GM18505 (cell line): ENCODE data around the gene PPP2R1A.

Experiments used
- ATAC-seq: cut with Tn5 transposase; IDR thresholded peaks from one replicate; pipeline ENCODE4 v1.9.1; 2021; ENCODE audit not compliant: unreplicated experiment
- POLR2A ChIP-seq: IDR thresholded peaks from 4 replicates; pipeline ENCODE4 v1.6.1; 2011; ENCODE audit warnings: borderline replicate concordance; ENCODE audit not compliant: insufficient read depth, insufficient read length; ENCODE audit errors: extremely low read depth

PPP2R1A gene

DNA sequence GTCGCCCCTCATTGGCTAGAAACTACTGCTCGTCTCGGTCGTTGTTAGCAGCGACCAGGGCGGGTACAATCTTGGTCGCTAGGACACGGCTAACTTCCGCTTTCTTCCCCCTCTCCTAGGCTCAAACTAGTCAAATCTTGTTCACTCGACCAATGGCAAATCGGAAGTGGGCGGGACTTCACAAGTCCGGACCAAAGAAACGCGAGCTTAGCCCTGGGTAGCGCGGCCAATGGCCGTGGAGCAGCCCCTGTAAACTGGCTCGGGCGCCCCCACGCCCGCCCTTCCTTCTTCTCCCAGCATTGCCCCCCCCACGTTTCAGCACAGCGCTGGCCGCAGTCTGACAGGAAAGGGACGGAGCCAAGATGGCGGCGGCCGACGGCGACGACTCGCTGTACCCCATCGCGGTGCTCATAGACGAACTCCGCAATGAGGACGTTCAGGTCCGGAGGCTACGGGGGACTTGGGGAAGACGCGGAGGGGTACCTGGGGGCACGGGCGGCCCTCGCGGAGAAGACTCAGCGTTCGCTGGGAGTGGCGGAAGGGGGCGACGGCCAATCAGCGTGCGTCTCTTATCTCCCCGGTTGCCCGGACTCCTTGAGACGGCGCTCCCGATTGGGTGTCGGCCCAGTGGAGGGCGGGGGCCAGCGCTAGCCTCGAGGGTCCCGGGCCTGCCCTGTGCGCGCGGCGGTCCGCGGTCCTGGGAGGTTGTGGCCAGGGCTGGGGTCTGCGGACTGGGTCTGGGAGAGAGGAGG is at the start of gene PPP2R1A:
Gene PPP2R1A, plus strand, starts transcription at position 318 of the 752 bp plus-strand sequence. Its CDS starts 45 bp downstream, at position 363.
- peak; percentile 86 for ATAC-seq
- peak; percentile 66 for TF ChIP-seq POLR2A

DNA sequence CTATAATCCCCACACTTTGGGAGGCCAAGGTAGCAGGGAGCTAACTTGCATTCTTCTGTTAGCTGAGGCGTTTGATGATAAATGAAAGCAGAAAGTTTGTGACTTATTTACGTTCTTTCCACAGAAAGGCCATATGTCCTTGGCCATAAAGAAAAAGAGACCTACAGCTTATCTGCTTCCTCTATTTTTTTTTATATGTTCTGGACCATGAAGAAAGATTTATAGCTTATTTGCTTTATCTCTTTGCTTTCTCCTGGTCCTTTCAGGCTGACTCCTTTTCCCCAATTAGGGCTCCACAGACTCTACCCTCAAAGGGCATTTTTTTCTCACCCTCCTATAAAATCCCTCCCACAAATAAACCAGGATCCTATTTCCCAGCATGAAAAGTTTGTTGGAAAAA is 48.6 kb upstream of the PPP2R1A start:
- ATAC-seq, result no peak
- TF ChIP-seq POLR2A, result no peak

DNA sequence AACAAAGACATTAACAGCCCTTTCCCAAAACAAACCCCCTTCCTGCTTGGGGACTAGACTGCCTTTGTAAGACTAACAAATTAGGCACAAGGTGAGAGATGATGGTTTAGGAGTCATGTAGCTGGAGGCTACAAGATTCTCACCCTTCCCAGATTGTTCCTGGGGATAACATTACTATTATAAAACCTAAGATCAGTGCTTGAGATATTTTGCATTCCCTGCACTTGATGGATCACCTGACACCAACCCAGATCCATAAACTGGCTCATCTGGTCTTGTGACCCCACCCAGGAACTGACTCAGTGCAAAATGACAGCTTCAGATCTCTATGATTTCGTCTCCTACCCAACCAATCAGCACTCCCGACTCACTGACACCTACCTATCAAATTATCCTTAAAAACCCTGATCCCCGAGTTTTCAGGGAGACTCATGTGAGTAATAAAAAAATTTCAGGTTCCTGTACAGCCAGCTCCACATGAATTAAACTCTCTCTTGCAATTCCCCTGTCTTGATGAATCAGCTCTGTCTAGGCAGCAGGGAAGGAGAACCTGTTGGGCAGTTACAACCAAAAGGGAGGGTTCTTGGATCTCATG is 47.8 kb upstream of the PPP2R1A start:
- ATAC-seq, result no peak
- no peak for TF ChIP-seq POLR2A

DNA sequence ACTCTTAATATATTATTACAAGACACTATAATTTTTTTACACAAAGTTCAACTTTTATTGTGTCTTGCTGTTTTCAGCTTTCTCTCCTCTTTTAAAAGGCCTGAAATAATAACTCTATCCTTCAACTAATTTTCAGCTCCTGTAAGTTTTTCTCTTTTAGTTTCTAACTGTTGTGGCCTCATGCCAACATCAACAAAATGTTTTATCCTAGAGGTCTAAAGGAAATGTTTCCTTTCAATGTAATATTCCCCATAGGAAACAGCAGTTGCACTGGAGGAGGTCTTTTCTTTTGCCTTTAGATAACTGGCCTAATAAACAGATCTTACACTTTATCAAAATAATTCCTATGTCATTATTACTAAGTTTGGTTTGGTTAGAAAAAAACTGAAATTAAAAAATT is 41.6 kb upstream of the PPP2R1A start:
- ATAC-seq, result no peak

DNA sequence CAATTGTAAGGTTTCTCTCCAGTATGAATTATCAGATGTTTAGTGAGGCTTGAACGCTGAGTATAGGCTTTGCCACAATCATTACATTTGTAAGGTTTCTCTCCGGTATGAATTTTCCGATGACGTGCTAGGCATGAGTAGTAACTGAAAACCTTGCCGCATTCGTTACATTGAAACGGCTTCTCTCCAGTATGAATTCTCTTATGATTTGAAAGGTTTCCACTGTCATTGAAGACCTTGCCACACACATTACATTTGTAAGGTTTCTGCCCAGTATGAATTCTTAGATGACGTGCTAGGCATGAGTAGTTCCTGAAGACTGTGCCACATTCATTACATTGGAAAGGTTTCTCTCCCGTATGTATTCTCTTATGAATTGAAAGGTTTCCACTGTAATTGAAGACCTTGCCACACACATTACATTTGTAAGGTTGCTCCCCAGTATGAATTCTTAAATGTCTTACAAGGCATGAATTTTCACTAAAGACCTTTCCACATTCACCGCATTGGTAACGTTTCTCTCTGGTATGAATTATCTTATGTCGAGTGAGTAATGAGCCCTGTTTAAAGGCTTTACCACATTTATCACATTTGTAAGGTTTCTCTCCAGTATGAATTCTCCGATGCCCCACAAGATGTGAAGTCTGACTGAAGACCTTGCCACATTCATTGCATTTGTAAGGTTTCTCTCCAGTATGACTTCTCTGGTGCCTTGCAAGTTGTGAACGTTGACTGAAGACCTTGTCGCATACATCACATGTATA is 34.1 kb upstream of the PPP2R1A start:
- no peak for TF ChIP-seq POLR2A
- ATAC-seq, result no peak

More for the DNA sequence above, 41.6 kb upstream of the PPP2R1A start:
- no peak for TF ChIP-seq POLR2A

DNA sequence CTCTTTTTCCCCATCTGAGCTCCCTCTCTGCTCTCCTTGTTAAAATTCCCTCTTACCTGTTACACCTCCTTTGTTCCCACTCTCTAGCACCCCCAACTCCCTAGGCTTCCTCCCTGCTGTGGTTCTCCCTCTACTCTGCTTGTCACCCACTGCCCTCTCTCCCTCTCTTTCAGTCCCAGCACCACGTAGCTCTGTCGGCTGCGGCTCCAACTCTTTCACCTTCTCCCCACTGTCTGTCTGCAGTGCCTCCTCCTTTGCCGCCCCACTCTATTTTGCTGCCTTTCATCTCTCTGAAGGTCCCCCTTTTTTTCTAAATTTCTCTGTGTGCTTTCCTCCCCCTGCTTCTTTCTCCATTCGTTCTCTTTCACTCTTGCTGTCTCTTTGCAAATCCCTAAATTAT is 19.5 kb upstream of the PPP2R1A start:
- TF ChIP-seq POLR2A, result no peak
- no peak for ATAC-seq

DNA sequence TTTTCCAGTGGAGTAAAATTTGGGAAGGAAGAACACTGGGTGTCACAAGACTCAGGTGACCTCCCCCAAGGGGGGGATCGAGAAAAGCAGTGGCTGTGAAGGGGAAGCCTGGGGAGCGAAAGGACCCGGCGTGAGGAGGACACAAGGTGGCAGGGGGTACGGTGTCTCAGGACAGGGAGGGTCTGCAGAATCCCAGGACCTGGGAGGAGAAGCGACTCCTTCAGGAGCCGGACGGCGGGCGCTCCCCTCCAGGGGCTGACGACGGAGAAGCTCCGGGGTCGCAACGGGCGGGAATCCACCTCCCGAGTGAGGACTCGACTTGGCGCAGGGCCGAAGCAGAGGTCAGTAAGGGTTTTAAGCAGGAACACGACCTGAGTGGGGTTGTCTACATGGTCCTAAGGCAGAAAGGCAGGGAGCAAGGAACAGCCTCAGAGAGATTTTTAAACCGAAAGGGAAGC is 19.0 kb upstream of the PPP2R1A start:
- TF ChIP-seq POLR2A, result no peak
- ATAC-seq, result peak; percentile 30

DNA sequence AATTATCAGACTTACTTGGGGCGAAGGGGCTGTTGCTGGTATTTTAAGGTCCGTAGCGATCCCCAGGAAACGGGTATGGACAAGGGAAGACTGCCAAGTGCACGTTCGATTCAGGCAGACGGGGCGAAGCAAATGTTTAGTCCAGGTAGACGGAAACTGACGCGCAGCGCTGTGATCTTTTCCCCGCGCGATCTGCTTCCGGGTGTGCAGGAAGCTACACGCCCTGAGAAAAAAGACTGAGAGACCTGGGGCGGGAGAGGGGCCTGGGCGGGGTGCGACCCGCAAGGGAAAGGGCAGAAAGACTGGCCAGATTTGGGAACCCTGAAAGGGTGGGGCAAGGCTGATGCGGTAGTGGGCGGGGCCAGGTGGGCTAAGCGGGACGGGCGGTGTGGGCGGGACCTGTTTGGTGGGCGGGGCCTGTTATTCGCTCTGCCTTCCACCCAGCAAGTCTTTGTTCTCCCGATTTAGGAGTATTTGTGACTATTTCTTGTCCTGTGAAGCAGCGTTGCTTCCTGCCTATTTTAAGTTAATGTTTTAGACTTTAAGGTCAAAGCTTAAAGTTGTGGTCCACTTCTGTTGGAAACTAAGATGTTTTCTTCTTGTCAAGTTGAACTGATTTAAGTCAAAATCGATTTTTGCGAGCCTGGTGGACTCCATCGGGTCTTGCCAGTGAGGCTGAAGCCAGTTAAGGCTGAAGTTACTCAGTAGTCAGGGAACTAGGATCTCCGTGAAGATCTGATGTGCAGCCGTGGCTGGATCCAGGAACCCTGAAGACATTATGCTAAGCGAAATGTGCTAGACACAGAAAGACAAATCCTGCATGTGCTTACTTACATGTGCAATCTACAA is 18.3 kb upstream of the PPP2R1A start, which contains the start of gene ZNF836:
Gene ZNF836, minus strand, starts transcription at position 301 of the 849 bp plus-strand sequence. CDS start 3,549 bp downstream, outside the sequence.
- ATAC-seq, result peak; percentile 84
- peak; percentile 59 for TF ChIP-seq POLR2A

DNA sequence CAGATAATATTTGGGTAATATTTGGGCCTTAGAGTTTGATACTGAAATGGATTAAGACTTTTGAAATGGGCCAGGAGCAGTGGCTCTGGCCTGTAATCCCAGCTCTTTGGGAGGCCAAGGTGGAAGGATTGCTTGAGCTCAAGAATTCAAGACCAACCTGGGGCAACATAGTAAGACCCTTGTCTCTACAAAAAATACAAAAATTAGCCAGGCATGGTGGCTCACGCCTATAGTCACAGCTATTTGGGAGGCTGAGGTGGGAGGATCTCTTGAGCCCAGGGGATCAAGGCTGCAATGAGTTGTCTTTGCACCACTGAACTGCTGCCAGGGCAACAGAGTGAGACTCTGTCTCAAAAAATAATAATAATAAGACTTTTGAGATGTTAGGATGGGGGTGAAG is 17.5 kb upstream of the PPP2R1A start:
- ATAC-seq, result no peak
- no peak for TF ChIP-seq POLR2A

DNA sequence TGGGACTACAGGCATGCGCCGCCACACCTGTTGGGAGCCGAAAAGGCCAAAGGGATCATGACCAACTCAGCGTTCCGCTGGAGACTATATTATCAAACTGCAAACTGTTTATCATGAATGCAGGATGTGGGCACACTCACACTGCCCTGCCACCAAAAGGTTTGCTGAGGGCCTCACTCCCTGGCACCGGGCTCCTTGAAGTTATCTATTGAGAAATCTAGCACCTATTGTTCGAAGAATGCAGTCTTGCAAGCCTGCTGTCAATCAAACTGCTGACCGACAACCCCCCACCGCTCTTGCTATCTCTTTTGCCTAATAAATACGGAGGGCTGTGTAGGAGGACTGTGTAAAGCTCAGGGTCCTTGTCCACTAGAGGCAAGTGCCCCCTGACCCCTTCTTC is 13.3 kb upstream of the PPP2R1A start:
- ATAC-seq, result no peak
- TF ChIP-seq POLR2A, result no peak

DNA sequence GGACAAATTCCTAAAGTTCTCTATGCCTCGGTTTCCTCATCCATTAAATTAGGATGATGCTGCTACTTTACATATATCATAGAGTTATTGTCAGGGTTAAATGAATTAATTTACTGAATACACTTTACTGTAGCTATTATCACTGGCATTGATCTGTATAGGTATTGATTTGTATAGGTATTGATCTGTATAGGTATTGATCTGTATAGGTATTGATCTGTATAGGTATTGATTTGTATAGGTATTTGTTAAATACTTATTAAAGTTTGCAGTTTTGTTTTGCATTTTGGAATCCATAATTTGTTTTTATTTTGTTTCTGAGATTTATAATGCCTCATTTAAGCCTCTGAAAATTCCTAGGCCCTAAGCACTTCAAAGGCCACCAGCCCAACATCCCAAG is 2.4 kb upstream of the PPP2R1A start:
- no peak for TF ChIP-seq POLR2A
- ATAC-seq, result no peak

DNA sequence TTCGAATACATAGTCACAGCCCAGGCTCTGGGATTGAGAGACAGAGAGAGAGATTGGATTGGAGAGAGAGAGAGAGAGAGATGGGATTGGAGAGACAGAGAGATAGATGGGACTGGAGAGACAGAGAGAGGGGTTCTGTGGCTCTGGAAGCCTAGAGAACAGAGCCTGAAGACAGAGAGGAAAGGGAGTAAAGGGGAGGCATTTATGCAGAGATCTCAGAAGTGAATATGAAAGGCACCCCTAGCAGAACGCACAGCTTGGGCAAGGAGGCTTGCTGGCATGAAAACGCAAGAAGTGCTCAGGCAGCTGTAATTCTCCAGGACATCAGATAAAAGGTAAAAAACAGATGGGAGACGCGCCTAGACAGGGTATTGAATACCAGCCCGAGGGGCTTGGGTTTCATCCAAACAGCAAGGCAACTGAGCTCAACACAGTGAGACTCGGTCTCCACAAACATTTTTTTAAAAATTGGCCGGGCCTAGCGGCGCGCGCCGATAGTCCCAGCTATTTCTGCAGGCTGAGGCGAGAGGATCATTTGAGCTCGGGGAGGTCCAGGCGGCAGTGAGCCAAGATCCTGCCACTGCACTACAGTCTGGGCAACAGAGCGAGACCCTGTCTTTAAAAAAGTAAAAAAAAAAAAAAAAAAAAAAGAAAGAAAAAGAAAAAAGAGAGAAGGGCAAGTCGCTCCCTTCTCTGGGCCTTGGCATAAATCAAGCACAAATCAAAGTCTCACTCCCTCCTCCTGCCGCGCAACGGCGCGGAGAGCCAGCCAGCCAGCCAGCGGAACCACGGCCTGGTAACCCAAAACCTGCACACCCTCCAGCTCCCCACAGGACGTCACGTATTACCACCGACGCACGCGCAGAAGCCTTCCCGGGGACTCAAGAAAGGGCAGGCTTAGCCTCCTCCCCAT is 774 bp upstream of the PPP2R1A start:
- TF ChIP-seq POLR2A, result peak; percentile 74
- peak; percentile 1 for ATAC-seq

DNA sequence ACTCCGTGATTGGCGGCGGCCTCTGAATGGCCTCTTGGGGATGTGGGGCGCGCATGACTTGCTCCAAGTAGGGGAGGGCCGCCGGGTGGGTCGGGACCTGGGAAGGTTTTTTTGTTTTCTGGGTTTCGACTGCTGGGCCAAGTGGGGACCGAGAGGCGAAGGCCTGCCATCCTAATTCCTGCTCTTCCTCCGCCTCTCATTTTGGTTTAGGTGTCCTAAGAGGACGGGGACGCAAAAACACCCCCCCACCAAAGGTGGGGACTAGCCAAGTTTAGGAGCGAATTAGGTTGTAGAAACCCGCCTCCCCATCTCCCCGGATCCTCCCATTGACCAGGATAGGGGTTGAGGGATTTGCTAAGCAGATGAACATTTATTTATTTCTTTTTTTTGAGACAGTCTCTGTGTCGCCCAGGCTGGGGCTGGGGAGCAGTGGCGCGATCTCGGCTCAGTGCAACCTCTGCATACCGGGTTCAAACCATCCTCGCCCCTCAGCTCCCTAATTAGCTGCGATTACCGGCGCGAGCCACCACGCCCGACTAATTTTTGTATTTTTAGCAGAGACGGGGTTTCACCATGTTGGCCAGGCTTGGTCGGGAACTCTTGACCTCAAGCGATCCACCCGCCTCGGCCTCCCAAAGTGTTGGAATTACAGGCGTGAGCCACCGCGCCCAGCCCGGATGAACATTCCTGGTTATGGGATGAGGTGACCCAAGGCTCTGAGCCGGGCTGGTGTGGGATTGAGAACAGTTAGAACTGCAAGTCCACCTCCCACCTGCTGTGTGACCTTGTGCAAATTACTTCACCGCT is 838 bp downstream of the PPP2R1A start:
- no peak for TF ChIP-seq POLR2A
- ATAC-seq, result no peak
